Naive thymus-derived CD8-positive, alpha-beta T cell (primary cell): Measurements from ENCODE around the gene SNX11. TPM values are rescaled to one million over a fixed set of nuclear protein-coding genes. Genes with fewer than 3 reads are reported as not detected.

Experiments
- ATAC-seq, 2 donors: fragments of 150-1000 bp; cut with Tn5 transposase in 1 of 2; sonication (Bioruptor Pico), chemical (Tn5 transposase) in 1 of 2; 1 replicate in 1 of 2; 2 replicates in 1 of 2; pipeline ENCODE4 v1.10.0; 2021; ENCODE audit warnings: mild to moderate bottlenecking in 2 of 2, moderate library complexity in 2 of 2
- POLR2A ChIA-PET: fragments of 350-600 bp; sonication (Branson Sonifier 250); formaldehyde crosslinking; loops from one replicate; lab custom pipeline; 2021; ENCODE audit warnings: antibody characterized with exemption; lab: Charles Lee
- DNase-seq, 10 donors: peaks; one replicate each; pipeline versions ENCODE4 v3.0.0 to v3.0.0-alpha.2; 2020 to 2022
- H3K27ac Mint-ChIP-seq, 10 donors: one replicate each; pipeline ENCODE4 v1.8.0; 2020 to 2022; ENCODE audit warnings: mild to moderate bottlenecking in 10 of 10, mixed read lengths in 10 of 10, moderate library complexity in 4 of 10, inconsistent platforms in 1 of 10
- H3K27me3 Mint-ChIP-seq, 5 donors: one replicate each; pipeline ENCODE4 v1.8.0; 2021 to 2022; ENCODE audit warnings: mixed read lengths in 5 of 5
- H3K36me3 Mint-ChIP-seq, 3 donors: one replicate each; pipeline ENCODE4 v1.8.0; 2020 to 2022; ENCODE audit warnings: mixed read lengths in 3 of 3, mild to moderate bottlenecking in 2 of 3, inconsistent platforms in 1 of 3
- H3K4me1 Mint-ChIP-seq, 4 donors: one replicate each; pipeline ENCODE4 v1.8.0; 2021 to 2022; ENCODE audit warnings: mixed read lengths in 4 of 4
- H3K4me3 Mint-ChIP-seq, 10 donors: one replicate each; pipeline ENCODE4 v1.8.0; 2020 to 2022; ENCODE audit warnings: mild to moderate bottlenecking in 10 of 10, mixed read lengths in 10 of 10, moderate library complexity in 6 of 10, inconsistent platforms in 1 of 10
- H3K9me3 Mint-ChIP-seq, 9 donors: one replicate each; pipeline ENCODE4 v1.8.0; 2020 to 2022; ENCODE audit warnings: mixed read lengths in 9 of 9, mild to moderate bottlenecking in 3 of 9, inconsistent platforms in 1 of 9, moderate library complexity in 1 of 9
- polyA plus RNA-seq, 3 donors: library from polyadenylated mRNA; unstranded; fragments of 300-500 nt; fragmentation: Illumina TruSeq; gene quantifications; one replicate each; pipeline ENCODE4 v1.2.3, GENCODE V29; 2021
- total RNA-seq, 8 experiments: library from RNA in 2 of 8; stranded (reverse) in 2 of 8; gene quantifications; one replicate each; pipeline ENCODE4 v1.2.3 and lab custom pipeline; 2021 to 2026

The SNX11 gene
- total and polyA plus RNA-seq, 5 experiments from 2014 or later, result 18.8 to 28.3 (median 20.9) TPM

DNA sequence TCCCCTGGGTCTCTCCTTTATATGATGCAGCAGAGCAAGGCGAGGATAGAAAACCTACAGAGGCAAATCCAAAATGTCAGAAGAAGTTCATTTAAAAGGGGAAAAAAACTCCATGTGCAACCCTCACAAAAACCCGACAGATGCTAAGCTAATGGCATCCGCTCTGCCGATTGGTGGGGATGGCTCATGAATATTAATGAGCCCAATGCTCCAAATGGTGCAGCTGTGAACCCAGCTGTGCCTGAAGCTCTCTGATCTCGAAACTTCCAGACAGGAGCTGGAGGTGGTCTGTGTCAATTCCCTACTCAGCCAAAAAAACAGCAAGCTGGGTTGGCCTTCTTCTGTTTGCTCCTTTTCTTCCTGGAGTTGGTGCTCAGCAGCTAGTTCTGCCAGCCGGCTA lies 15.5 kb downstream of the SNX11 start:
- DNase-seq (no peak), ATAC-seq (no peak)
- Mint-ChIP-seq H3K36me3 (peaks cover 0 to 63% (median 14%) of the 10 kb centered on the region in 3 donors), H3K4me1 (peaks cover 0 to 2% (median 0%) of the 10 kb centered on the region in 4 donors), H3K27me3 (no peaks in the 10 kb centered on the region), H3K27ac (peak overlapping the region in 3 of 10 donors; percentile 39 to 54 (median 48)), H3K4me3 (no peak overlapping the region), H3K9me3 (no peaks in the 10 kb centered on the region)
- POLR2A ChIA-PET, result no interaction called here

DNA sequence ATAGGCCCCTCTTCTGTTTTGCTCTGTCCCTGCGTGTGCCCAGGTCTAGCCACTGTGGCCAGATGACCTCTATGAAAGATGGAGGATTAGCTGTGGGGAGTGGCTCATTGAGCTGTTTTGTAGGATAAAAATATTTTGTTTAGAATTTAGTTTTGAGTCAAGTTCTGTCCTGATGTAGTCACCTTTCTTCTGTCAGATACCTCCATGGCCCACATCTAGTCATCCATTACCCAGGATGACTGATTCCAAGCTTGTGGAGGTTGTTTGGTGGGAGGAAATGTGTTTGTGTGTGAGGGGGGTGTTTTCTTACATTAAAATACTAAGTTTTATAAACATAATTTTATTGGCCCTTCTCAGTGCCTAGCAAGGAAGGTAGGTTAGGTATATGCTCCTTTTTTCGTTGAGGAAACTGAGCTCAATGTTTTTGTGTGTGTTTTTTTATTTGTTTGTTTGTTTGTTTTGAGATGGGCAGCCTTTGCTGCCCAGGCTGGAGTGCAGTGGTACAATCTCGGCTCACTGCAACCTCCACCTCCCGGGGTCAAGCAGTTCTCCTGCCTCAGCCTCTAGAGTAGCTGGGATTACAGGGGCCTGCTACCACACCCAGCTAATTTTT lies 16.3 kb downstream of the SNX11 start:
- ATAC-seq (no peak), DNase-seq (no peak)
- no peaks in the 10 kb centered on the region for H3K27me3 Mint-ChIP-seq
- no peaks in the 10 kb centered on the region for H3K9me3 Mint-ChIP-seq
- peaks cover 0 to 2% (median 0%) of the 10 kb centered on the region in 4 donors for H3K4me1 Mint-ChIP-seq
- H3K27ac Mint-ChIP-seq, result peak overlapping the region in 4 of 10 donors; percentile 37 to 69 (median 42)
- H3K36me3 Mint-ChIP-seq, result peaks cover 0 to 55% (median 14%) of the 10 kb centered on the region in 3 donors
- POLR2A ChIA-PET, result no interaction called here
- H3K4me3 Mint-ChIP-seq, result no peak overlapping the region

DNA sequence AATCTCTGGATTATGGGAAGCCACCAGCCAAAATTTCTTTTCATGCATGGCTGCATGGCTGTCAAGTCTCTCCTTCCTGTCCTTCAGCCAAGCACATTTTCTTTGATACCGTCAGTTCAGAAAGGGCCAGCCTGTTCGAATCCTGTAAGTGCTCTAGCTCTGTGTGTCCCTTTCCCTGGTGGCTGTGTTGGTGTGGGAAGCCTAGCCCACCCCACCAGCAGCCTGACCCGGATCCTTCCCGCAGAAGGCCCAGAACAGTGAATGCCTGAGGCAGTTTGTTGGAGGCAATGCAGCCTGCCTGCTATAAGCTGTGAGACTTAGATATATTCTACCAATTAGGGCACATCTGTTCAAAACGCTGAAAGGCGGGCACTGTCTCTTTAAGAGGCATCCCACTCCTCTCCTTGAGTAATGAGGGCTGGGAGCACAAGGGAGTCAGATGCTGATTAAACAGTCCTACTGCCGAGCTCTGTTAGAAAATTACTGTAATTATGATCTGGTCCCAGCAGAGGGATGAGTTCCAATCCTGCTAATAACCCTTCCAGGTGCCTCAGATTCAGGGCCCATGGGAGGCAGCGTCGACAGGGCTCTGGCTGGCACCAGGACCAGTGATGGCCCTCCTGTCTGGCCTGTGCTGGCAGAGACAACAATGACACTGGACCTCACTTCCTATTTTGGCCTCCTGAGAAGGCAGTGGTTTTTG lies 18.4 kb downstream of the SNX11 start:
- POLR2A ChIA-PET, result no interaction called here
- no peaks in the 10 kb centered on the region for H3K9me3 Mint-ChIP-seq
- H3K4me1 Mint-ChIP-seq, result peaks cover 0 to 2% (median under 1%) of the 10 kb centered on the region in 4 donors
- ATAC-seq (no peak), DNase-seq (no peak)
- peaks cover 0 to 41% (median 8%) of the 10 kb centered on the region in 3 donors for H3K36me3 Mint-ChIP-seq
- peak overlapping the region in 7 of 10 donors; percentile 11 to 59 (median 25) for H3K27ac Mint-ChIP-seq
- no peaks in the 10 kb centered on the region for H3K27me3 Mint-ChIP-seq
- H3K4me3 Mint-ChIP-seq, result peak overlapping the region in 2 of 10 donors; percentile 16 to 60

DNA sequence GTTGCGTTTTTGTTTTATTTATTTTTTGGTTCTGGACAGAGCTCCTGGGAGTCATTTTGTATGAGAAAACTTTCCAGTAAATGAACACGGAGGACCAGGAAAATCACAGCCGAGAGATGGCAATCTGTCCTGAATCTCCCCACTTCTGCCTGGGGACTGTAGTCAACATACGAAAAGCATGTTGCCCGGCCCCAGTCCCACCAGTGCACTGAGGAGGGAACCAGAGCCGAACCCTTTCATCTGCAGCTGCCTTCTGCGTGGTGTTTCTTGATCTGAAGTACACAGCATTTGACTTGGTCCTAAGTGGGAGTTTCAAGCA lies 18.9 kb downstream of the SNX11 start:
- POLR2A ChIA-PET, result no interaction called here
- H3K9me3 Mint-ChIP-seq, result no peaks in the 10 kb centered on the region
- no peak for ATAC-seq
- peaks cover 0 to 40% (median 8%) of the 10 kb centered on the region in 3 donors for H3K36me3 Mint-ChIP-seq
- H3K27me3 Mint-ChIP-seq, result no peaks in the 10 kb centered on the region
- DNase-seq, result no peak
- H3K27ac Mint-ChIP-seq, result peak overlapping the region in 3 of 10 donors; percentile 15 to 45 (median 37)
- peaks cover 0 to 6% (median 4%) of the 10 kb centered on the region in 4 donors for H3K4me1 Mint-ChIP-seq
- no peak overlapping the region for H3K4me3 Mint-ChIP-seq

DNA sequence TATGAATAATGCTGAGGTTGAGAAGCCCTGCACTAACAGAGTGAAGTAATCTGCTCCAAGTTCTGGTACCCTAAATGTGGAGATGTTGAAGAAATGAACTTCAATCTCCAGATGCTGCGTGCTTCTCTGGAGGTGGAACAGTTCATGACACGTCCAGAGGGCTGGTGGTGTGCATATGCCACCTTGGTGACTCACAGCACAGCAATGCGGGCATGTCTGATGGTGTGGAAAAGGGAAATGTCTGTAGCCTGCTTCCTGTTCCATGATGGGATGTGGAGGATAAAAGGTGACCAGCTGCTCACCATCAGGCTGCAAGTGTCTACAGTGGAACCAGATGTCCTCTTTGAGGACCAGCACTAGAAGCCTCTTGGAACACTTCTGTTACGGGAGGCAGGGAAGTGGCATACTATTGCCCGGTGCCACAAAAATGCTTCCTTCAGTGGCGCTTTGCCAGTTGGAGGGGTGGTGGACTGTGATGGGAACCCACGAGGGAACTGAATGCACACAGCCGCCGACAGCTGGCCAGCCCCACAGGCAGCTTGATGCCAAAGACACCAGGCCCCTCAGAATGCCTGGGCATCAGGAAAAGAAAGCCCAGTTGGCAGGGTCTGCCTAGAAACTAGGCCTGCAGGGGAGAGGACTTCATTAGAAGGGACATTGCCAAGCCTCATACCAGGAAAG lies 19.9 kb downstream of the SNX11 start:
- Mint-ChIP-seq H3K36me3 (peaks cover 0 to 38% (median 8%) of the 10 kb centered on the region in 3 donors), H3K27ac (peak overlapping the region in 5 of 10 donors; percentile 11 to 84 (median 43))
- POLR2A ChIA-PET, result no interaction called here

DNA sequence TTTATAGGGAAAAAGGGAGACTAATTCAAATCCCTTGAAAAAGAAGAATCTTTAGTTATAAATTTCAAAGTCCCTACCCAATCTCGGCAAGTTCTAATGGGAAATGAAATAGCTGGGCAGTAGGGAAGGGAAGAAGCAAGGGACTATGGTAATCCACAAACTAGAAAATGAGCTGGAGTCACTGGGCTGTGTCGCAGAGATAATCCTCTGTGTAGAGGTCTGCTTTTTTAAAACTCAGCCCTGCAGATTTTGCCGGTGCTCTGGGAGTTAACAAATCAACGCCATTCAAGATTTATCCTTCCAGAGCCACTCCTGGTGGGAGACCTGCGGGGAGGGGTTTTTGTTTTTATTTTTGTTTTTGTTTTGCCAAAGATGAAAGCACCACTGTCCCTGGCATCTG lies 20.8 kb downstream of the SNX11 start:
- DNase-seq (no peak), ATAC-seq (no peak)
- H3K4me3 Mint-ChIP-seq, result no peak overlapping the region
- H3K36me3 Mint-ChIP-seq, result peaks cover 0 to 37% (median 4%) of the 10 kb centered on the region in 3 donors
- POLR2A ChIA-PET, result interaction anchor here (0.5 kb wide), 1 partner anchor 29 kb away, joined by 4 read pairs; no protein-coding TSS in a partner anchor
- no peaks in the 10 kb centered on the region for H3K9me3 Mint-ChIP-seq
- H3K4me1 Mint-ChIP-seq, result peaks cover 0 to 7% (median 4%) of the 10 kb centered on the region in 4 donors
- no peaks in the 10 kb centered on the region for H3K27me3 Mint-ChIP-seq
- H3K27ac Mint-ChIP-seq, result peak overlapping the region in 1 of 10 donors; percentile 57

More for the DNA sequence above, 19.9 kb downstream of the SNX11 start:
- no peak for DNase-seq
- Mint-ChIP-seq H3K4me1 (peaks cover 0 to 7% (median 4%) of the 10 kb centered on the region in 4 donors), H3K4me3 (no peak overlapping the region), H3K27me3 (no peaks in the 10 kb centered on the region), H3K9me3 (no peaks in the 10 kb centered on the region)
- ATAC-seq, result no peak

DNA sequence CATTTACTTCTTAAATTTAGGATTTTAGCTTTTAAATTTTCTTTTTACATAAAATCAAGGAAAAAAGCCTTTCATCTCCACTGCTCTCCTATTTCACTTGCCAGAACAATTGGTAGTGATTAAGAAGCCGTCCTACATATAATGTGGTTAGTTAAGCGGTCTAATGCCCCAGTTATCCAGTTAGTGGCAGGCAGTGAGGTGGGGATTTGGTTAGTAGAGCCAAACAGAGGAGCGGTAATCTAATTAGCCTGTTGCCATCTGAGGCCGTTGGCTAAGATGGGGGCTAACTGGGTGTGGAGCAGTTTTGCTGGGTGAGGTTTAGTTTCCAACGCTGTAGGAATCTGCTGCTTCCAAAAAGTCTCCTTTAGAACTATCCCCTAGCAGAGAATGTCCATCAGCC lies 22.4 kb downstream of the SNX11 start:
- Mint-ChIP-seq H3K36me3 (peaks cover 0 to 37% (median 2%) of the 10 kb centered on the region in 3 donors), H3K27ac (no peak overlapping the region), H3K4me3 (no peak overlapping the region), H3K4me1 (peaks cover 0 to 7% (median 4%) of the 10 kb centered on the region in 4 donors), H3K27me3 (no peaks in the 10 kb centered on the region), H3K9me3 (no peaks in the 10 kb centered on the region)
- no peak for ATAC-seq
- no peak for DNase-seq
- POLR2A ChIA-PET, result interaction anchor here (1.1 kb wide), 1 partner anchor 24 kb away, joined by 4 read pairs; no protein-coding TSS in a partner anchor

DNA sequence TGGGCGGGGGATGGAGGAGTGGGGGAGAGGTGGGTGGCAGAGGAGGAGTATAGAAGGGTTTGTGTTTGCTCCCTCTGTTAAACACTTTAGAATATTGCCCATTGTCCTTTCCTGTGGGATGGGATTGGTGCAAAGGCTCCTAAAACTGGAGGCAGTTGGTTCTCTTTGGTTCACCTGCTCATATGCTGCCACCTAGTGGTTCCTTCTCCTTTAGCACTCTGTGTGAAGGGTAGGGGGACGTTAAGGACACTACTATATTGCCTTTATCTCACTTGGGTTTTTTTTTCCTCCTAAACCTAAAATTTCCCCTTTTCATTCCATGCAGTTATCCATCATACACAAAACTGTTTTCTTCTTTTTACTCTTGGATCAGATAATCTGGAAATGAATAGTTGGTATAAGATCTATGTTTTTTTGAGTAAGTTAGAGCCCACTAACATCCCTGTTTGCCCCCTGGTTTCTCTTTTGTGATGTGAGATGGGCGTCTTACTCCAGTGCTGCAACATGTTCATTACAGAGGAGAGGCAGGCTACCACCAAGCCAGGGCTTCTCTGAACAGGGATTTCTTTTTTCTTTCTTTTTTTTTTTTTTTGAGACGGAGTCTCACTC lies 23.8 kb downstream of the SNX11 start:
- DNase-seq (peak in 9 of 10 donors; percentile 20 to 78 (median 46)), ATAC-seq (peak; percentile 63 to 83)
- H3K4me1 Mint-ChIP-seq, result peaks cover 0 to 7% (median 3%) of the 10 kb centered on the region in 4 donors

DNA sequence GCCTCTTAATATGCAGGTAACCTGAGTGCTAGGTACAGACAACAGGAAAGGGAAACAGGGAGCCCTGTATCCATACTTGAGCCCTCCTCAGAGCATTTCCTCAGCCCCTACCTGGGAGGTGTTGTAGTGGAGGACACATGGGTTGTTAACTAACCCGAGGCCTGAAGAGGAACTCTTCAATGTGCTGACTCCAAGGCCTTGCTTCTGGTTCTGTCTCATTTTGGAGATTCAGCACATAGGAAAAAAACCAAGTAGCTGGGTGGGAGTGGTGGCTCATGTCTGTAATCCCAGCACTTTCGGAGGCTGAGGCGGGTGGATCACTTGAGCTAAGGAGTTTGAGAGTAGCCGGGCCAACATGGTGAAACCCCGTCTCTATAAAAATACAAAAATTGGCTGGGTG lies 24.8 kb downstream of the SNX11 start:
- Mint-ChIP-seq H3K27ac (peak overlapping the region in 2 of 10 donors; percentile 24 to 36), H3K4me3 (no peak overlapping the region), H3K4me1 (peaks cover 0 to 7% (median 3%) of the 10 kb centered on the region in 4 donors), H3K36me3 (peaks cover 0 to 43% (median 2%) of the 10 kb centered on the region in 3 donors), H3K27me3 (no peaks in the 10 kb centered on the region), H3K9me3 (no peaks in the 10 kb centered on the region)
- POLR2A ChIA-PET, result interaction anchor here (0.7 to 1.2 kb wide), 2 partner anchors 11 to 483 kb away, joined by 3 read pairs; partner anchors contain the start of gene KPNB1
- ATAC-seq (no peak), DNase-seq (no peak)

More for the DNA sequence above, 23.8 kb downstream of the SNX11 start:
- Mint-ChIP-seq H3K36me3 (peaks cover 0 to 41% (median 2%) of the 10 kb centered on the region in 3 donors), H3K4me3 (peak overlapping the region in 1 of 10 donors; percentile 45), H3K9me3 (no peaks in the 10 kb centered on the region), H3K27ac (peak overlapping the region in 7 of 10 donors; percentile 31 to 88 (median 67)), H3K27me3 (no peaks in the 10 kb centered on the region)
- POLR2A ChIA-PET, result interaction anchor here (0.7 to 1.0 kb wide), 3 partner anchors 25 to 482 kb away, joined by 3 to 5 read pairs (median 3); partner anchors contain the start of gene KPNB1

DNA sequence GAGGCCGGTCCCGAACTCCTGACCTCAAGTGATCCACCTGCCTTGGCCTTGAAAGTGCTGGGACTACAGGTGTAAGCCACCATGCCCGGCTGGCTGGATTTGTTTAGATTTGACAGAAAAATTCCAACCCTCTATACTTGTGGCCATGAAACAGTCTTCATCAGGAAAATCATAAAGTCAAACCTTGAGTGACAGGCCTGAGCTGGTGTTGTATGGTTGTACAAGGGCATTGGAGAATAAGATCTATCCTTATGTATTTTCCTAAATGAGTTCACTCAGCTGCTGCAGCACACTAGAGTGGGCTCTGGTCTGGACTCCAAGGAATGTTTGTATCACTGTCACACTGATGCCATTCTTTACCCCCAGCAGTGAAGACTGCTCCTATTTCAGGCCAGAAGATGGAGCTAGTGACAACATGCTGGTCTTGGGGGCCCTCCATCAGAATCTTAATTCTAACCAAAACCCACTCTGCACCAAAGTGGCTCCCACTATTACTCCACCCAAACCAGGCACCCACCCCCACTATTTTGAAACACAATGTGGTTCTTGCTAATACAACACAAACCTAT lies 27.4 kb downstream of the SNX11 start:
- Mint-ChIP-seq H3K4me1 (peaks cover 3 to 7% (median 4%) of the 10 kb centered on the region in 4 donors), H3K27ac (peak overlapping the region in 5 of 10 donors; percentile 9 to 73 (median 21)), H3K9me3 (no peaks in the 10 kb centered on the region), H3K4me3 (peak overlapping the region in 1 of 10 donors; percentile 4), H3K27me3 (no peaks in the 10 kb centered on the region), H3K36me3 (peaks cover 2 to 56% (median 5%) of the 10 kb centered on the region in 3 donors)
- DNase-seq, result no peak
- ATAC-seq, result no peak
- POLR2A ChIA-PET, result no interaction called here

DNA sequence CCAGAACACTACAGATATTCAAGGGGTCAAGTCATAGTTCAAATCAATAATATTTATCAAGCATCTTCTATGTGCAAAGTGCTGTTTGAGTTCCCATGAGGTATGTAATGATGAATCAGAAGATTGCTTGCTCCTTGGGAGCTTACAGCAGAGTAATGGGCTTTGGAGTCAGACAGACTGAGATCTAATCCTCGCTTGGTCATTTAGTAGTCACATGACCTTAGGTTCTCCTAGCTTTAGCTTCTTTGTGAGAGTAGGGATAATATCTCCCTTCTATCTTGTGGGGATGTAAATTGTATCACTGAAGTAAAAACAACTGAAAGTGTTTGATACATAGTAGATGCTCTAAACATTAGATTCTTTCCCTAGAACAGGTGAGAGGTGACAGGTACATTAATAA lies 30.1 kb downstream of the SNX11 start:
- Mint-ChIP-seq H3K4me1 (peaks cover 3 to 10% (median 7%) of the 10 kb centered on the region in 4 donors), H3K36me3 (peaks cover 0 to 55% (median 5%) of the 10 kb centered on the region in 3 donors), H3K27ac (peak overlapping the region in 8 of 10 donors; percentile 2 to 78 (median 38)), H3K4me3 (no peak overlapping the region), H3K27me3 (no peaks in the 10 kb centered on the region), H3K9me3 (no peaks in the 10 kb centered on the region)
- POLR2A ChIA-PET, result no interaction called here
- ATAC-seq (no peak), DNase-seq (no peak)
